CD4-positive, alpha-beta T cell treated with Interleukin-6 at 100 ng/mL for 8 hours (primary cell): ENCODE results near the gene HSFX4.
"Not testable (repeated sequence)": the region's sequence is repeated elsewhere in the genome, so short reads cannot be mapped to it uniquely, and the experiment has no call there.

Experiments
- DNase-seq: peaks from one replicate; pipeline ENCODE4 v3.0.0-alpha.2; 2020; ENCODE audit warnings: mixed read lengths, low spot score

The HSFX4 gene

DNA sequence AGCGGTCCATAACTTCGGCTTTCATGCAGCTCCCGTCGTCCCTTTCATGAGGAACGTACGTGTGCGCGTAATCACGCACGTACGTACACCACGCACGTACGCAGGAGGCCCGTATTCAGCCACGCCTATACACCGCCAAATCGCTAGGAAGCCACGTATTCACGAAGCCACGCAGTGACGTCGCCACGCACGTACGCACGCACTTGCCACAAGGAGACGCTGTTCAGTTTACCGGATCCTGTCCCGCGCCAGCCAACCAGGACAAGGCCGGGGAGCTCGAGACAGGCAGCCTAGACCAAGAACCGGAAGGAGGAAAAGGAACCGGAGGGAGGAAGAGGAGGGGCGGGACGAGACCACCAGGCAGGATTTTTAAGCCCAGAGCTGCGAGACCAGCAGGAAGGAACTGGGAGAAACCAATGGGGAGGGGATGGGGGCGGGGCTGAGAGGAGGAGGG lies 9.1 kb downstream of the HSFX4 start, which contains the start of gene EOLA2:
Gene EOLA2 (minus strand): TSS at position 65 of the 454 bp plus-strand sequence. CDS start 4,617 bp downstream, outside the sequence.
- DNase-seq: peak; percentile 94

DNA sequence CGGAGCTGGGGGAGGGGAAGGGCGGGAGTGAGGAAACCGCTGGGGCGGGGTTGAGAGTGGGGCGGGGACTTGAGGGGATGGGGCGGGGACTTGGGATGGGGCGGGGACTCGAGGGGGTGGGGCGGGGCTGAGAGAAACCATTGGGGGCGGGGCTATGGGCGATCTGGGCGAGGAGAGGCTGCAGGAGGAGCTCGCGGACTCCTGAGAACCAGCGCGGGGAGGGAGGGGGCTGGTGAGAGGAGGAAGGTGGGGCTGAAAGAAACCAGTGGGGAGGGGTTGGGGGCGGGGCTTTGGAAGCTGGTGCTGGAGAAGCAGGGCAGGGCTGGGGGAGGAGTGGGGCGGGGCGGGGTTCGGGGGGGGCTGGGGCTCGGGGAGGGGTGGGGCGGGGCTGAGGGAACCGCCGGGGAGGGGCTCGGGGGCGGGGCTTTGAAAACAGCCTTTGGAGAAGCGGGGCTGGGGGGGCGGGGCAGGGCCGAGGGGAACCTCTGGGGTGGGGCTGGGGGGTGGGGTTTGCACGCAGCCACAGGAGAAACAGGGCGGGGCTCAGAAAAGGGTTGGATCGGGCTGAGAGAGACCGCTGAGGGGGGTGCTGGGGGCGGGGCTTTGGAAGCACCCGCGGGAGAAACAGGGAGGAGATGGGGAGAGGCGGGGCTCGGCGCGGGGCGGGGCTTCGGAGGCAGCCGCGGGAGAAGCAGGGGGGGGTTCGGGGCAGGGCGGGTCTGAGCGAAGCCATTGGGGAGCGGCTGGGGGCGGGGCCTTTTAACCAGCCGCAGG lies 9.7 kb downstream of the HSFX4 start:
- peak; percentile 91 for DNase-seq

DNA sequence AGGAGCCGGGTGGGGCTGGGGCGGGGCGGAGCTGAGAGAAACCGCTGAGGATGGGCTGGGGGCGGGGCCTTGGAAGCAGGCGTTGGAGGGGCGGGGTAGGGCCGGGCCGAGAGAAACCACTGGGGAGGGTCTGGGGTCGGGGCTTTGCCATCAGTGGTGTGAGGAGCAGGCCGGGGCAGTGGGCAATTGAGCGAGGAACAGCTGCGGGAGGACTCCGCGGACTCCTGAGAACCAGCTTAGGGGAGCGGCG lies 10.2 kb downstream of the HSFX4 start:
- DNase-seq: no peak

DNA sequence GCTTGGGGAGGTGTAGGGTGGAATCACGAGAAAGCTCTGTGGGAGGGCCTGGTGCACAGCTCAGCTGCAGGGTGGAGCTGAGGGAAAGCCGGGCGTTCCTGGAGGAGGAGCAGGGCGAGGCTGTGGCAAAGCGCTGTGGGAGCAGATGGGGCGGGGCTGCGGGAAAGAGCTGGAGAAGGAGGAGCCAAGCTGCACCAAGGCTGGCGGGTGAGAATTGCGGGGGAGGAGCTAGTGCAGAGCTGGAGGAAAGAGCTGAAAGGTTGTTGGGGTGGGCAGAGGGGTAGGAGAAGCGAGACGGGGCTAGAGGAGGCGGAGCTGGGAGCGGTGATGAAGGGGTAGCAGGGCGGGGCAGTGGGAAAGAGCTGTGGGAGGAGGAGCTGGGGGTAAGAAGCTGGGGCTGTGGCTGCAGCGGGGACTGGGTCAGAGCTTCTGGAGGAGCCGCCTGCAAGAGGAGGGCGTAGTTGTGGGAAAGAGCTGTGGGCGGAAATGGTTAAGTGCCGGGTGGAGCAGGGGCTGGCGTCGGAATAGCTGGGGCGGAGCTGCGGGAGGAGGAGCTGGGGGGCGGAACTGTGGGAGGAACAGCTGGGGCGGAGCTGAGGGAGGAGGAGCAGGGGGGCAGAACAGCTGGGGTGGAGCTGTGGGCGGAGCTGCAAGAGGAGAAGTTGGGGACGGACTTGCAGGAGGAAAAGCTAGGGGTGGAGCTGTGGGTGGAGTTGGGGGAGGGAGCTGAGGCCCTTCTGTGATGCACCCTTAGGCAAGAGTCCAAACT lies 10.7 kb downstream of the HSFX4 start:
- peak; percentile 95 for DNase-seq

DNA sequence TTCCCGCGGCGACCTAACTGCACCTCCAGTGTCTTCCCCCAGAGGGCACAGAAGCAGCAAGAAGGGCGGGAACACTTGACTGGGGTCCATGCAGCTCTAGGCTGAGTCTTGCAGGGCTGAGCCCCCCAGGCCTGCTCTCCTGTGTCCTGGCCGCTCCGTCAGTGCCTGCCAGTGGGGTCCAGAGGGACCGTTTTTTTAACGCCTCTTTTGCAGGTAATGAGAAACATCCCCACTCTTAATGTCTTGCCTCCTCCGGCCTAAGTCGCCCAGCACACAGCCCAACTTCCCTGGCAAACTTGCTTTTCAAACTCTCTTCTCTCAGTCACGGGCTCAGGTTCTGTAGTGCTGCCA lies 11.3 kb downstream of the HSFX4 start:
- not testable (repeated sequence) for DNase-seq

DNA sequence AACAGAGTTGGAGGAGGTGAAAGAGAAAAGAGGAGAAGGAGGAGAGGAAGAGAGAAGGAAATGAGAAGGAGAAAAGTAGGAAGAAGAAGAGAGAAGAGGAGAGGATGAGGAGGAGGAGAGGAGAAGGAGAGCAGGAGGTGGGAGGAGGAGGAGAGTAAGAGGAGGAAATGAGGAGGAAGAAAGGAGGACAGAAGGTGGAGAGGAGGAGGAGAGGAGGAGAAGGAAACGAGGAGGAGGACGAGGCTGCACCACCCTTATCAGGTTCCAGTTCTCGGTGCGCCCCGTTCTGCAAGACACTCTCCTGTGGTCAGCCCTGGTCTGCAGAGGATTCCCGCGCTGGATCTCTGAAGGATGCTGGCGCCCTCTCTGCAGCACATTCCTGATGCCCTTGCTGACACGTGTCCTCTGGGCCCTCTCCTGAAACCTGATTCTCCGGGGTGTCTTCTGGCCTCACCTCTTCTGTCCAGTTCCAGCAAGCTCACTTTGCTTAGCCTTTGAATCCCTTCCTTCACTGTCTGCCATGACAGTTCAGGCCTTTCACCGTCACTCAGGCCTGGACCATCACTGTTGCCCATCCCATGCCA lies 15.8 kb downstream of the HSFX4 start:
- not testable (repeated sequence) for DNase-seq

DNA sequence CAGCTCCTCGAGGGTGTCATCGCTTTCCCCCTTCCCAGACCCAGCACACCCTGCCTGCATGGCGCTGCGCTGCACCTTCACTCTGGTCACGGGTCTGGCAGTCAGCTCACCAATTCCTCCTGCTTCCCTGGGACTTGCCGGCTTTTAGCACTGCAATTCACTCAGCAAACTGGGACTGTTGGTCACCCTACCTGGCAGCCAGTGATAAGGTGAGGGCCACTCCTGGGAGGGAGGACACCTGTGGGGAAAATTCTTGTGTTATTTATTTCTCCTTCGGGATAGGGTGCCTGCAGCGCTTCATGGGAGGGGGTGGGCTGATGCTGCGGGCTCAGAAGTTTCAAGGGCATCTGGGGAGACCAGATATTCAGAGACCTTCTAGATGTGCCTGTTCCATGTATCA lies 16.4 kb downstream of the HSFX4 start:
- DNase-seq: not testable (repeated sequence)

DNA sequence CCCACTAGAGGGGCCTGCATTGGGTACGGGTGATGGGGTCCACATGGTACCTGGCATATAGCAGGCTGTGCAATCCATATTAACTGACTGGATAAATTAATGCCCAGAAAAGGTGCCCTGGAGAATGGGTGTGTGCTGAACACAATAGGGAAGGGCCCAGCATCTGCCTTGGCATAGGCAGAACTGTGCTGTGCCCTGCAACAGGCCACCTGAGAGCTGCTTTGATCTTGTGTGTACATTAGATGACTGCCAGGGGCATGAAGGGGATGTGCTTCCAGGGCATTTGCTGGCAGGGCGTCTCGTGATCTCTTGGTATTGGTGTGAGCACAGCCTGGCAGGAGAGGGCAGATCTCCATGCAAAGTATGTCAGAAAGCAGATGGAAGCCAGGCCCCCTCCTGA lies 17.6 kb downstream of the HSFX4 start:
- not testable (repeated sequence) for DNase-seq

DNA sequence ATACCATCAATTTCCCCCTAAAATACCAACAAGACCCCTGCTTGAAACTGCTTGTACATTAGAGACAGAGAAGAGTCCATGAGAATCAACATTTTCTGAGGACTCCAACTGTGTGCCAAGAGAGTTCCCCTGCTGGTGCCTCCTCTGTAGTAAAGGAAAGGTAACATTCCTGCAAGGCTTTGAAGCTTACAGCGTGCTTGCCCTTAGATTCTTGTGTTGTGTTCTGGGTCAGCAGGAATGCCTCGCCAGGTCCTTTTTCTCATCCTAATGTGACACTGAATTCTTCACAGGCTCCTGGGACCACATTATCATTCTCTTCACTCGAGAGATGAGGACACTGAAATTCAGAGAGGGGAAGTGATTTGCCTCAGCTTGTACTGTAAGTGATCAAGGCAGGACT lies 18.6 kb downstream of the HSFX4 start:
- no peak for DNase-seq

DNA sequence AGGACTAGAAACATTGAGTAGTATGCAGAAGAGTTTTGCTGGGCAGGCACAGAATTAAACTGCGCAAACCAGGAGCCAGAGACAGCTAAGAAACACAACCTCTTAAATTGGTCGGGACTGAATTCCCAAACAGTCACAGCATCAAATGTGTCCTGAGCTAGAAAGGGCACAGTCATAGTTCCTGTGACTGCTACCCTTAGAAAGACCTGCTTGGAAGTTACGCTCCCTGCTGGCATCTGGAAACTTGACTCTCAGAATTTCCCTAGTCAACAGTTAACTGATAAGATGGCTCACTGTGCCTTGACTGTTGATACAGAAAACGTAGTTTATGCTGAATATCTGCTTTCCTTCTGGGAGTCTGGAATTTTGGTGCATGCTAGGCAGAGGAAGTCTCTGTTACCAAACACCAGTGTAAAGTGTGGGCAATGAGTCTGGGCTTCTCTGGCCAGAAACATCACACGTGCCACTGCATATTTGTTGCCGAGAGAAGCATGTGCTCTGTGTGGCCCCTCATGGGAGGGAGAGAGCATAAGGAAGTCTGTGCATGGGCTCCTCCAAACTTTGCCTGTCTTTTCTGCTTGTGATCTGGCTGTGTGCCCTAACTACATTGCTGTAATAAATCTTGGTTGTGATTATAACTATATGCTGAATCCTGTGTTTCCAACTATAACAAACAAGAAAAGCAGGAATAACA lies 20.5 kb downstream of the HSFX4 start:
- no peak for DNase-seq

DNA sequence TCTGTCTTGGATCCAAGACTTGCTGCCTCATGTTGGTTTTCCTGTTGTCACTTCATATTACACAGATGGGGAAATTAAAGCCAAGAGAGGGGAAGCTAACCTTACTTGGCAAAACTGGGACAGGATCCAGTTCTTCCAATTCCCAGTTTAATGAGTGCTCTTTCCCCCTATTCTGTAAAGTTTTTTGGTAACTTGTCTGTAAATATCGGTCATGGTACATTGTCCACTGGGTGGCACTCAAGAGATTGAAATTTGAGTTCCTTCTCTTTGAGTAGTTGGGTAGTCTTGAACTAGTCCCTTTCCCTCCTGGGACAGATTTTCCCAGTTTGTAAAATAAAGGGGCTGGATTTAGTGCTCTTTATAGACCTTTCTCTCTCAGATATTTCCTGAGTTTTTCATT lies 21.3 kb downstream of the HSFX4 start:
- DNase-seq: no peak

DNA sequence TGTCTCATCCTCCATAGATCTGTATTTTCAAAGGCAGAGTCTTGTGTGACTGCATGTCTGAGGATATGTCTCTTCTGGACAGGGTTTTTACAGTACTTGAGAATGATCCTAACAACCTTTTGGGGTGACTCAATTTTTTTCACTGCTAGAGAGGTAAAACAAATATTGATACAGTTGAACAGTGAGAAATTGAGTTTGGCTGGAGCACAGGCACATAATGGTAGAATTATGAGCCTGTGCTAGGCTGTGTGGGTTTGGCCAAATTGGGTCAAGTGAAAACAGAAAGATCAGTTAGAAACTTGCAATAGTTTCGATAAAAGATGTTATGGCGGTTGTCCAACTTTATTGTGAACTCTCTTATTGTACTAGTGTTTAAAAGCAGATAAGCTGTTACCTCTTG lies 32.2 kb downstream of the HSFX4 start:
- DNase-seq: no peak

DNA sequence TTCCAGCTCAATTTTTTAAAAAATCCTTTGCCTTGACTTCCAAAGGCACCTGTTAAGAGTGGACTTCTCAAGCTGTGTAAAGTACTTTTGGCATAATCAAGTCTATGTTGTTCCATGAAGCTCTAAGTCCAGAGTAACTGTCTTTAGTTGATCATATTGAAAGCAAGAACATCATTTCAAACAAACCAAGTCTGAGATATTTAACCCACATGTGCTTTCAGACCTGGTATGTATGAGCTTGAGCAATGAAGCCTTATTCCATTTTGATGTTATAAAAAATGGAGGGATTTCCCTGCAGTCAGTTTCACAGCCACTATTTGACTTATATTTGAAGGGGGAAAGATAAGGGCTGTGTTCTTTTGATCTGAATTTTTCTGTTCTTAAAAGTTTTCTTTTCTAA lies 32.6 kb downstream of the HSFX4 start:
- no peak for DNase-seq

DNA sequence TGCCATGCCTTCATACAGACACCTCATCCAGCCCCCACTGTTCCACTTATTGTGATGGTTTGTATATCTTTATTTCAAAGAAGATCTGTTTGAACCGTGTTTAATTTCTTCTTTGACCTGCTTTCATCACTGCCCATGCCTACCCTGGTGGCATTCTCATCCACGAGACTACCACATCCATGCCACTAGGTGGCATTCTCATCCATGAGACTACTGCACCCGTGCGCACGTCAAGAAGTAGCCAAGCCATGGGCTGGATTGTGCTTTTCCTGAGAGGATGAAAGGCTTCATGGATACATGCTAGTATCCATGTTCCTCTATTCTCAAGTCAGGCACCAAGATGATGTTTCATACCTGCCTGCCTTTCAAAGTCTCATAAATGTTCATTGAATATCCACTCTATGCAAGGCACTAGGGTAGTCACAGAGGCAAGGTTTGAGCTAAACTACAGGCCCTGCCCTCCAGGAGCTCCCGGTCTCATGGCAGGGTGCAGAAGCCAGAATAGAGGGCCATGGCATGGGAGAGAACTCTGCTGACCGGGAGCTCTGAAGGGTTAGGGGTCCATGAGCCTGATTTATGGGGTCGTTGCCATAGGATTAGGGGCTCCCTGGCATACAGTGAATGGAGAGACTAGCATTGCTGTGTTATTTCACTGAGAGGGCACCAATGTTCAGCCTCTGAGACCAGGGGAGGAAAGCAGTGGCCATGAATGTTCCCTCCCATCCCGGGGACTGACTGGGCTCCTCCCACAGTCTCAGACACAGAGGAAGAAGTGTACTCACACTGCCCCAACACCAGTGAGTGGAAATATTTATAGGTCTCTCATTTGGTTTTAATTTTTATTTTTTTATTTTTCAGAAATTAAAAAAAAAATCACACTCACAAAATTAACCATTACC lies 33.7 kb downstream of the HSFX4 start:
- DNase-seq: no peak

DNA sequence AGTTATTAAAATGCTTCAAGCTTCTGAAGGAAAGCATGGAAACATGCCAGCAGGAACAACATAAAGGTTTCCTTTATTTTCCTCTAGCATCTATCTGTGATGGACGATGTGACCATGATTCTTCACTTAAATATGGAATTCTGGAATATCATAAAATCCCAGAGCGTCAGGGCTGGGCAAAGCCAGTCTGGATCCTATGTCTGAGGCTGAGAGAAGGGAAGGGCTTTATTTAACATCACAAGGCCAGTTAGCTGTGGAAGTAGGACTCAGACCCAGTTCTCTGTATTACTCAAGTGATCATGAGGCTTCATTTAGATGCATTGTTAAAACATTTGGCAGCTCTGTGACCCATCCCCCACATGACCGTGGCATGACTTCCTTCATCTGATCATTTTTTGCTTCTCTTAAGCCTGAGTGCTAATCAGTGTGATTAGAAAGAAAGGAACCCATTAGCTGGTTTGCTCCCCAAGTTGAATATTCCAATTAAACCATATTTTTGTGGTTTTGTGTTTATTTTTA lies 49.8 kb downstream of the HSFX4 start:
- DNase-seq: no peak
